ENCODE results near the gene PEMT. TPM values are rescaled to one million over a fixed set of nuclear protein-coding genes. Genes with fewer than 3 reads are reported as not detected.

The PEMT gene
- total RNA-seq, 2 experiments from 2014 or later, result 13.1 to 13.9 TPM

DNA sequence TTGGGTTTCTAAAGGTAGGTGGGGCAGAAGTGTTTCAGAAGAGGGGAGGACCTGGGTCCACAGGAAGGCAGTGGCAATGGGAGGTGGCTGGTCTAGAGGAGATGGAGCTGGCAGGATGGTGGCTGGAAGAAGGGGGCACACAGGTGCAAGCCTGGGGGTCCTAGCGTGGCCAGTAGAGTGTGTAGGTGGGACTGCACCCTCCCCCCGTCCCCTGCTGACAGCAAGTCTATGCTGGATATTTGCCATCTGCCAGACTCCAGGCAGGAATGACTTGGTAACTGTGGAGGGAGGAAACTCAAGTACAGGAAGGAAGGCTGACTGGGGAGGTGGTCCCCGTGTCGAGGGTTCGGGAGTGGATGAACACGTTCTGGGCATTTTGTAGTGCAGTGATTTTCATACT is 106.1 kb downstream of the PEMT start:
- H3K4me1 Mint-ChIP-seq, result peaks cover 48% of the 10 kb centered on the region
- DNase-seq (peak; percentile 21), ATAC-seq (ENCODE audit: low read depth) (no peak)
- POLR2A ChIA-PET, result no interaction called here
- H3K9me3 Mint-ChIP-seq, result no peaks in the 10 kb centered on the region
- H3K27ac Mint-ChIP-seq, result peak overlapping the region; percentile 47
- peaks cover 44% of the 10 kb centered on the region for H3K36me3 Mint-ChIP-seq
- H3K27me3 Mint-ChIP-seq, result no peaks in the 10 kb centered on the region
- no peak overlapping the region for H3K4me3 Mint-ChIP-seq

DNA sequence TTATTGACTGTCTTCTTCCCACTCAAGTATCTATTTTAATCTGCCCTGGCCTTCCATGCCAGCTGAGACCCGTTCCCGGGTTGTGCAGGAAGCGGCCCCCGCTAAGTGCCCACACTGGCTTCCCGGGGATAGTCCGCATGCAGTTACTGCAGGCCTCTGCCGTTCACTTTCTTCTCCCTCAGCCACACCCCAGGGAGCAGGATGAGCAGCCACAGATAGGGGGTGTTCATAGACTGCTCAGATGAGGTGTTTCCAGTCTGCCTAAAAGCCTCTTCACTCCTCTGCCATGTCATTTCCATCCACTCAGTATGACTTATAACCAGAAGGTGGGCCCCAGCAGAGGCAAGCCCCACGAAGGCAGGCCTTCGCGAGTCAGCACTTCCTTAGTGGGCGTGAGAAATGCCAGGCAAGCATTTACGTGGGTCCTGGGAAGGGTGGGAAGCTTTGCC is 107.0 kb downstream of the PEMT start:
- Mint-ChIP-seq H3K4me3 (no peak overlapping the region), H3K27ac (peak overlapping the region; percentile 42), H3K27me3 (no peaks in the 10 kb centered on the region), H3K4me1 (peaks cover 49% of the 10 kb centered on the region), H3K36me3 (peaks cover 40% of the 10 kb centered on the region), H3K9me3 (no peaks in the 10 kb centered on the region)
- ATAC-seq (ENCODE audit: low read depth), result peak; percentile 83
- POLR2A ChIA-PET, result no interaction called here
- no peak for DNase-seq

DNA sequence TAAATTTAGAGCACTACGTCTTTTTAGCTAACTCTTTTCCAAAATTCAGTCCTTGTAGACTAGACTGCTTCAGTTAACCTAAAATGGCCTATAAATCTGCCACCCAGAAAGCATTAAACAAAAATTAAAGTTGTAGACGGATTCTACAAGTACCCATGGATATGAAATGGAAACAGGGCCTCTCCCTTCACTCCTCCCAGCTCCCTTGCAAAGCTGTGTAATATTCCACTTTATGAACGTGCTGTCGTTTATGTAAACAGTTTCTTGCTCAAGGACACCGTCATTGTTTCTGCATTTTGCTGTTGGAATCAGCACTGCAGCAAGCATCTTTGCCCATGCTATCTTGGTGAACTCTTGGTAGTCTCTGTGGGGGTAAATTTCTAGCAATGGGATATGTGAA is 109.6 kb downstream of the PEMT start:
- ATAC-seq (ENCODE audit: low read depth), result no peak
- H3K4me3 Mint-ChIP-seq, result no peak overlapping the region
- POLR2A ChIA-PET, result interaction anchor here (1.7 kb wide), 1 partner anchor 9 kb away, joined by 4 read pairs; no protein-coding TSS in a partner anchor
- H3K36me3 Mint-ChIP-seq, result peaks cover 19% of the 10 kb centered on the region
- H3K9me3 Mint-ChIP-seq, result no peaks in the 10 kb centered on the region
- H3K27me3 Mint-ChIP-seq, result no peaks in the 10 kb centered on the region
- peaks cover 43% of the 10 kb centered on the region for H3K4me1 Mint-ChIP-seq
- H3K27ac Mint-ChIP-seq, result no peak overlapping the region
- DNase-seq, result no peak

DNA sequence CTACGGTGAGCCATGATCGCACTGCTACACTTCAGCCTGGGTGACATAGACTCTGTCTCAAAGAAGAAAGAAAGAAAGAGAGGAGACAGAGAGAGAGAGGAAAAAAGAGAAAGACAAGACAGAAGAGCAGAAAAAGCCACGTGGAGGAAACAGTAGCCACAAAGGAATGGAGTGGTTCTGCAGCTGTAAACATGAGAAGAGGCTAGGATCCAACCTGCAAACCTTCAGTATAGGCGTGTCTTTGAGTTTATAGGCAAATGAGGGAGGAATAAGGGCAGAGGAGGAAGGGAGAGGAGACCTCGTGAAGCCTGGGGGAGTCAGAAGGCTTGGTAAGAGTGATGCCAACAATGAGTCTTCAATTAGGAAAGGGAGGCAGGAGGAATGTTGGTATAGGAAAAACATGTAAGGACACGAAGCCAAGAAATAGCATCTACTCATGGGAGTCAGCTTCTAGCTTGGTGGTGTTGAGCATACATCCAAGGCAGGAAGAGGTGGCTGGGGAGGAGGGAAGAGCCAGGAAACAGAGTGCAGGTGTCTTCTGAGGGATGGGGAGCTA is 110.8 kb downstream of the PEMT start:
- Mint-ChIP-seq H3K4me1 (peaks cover 48% of the 10 kb centered on the region), H3K36me3 (peaks cover 18% of the 10 kb centered on the region), H3K4me3 (peak overlapping the region; percentile 21), H3K9me3 (no peaks in the 10 kb centered on the region), H3K27ac (peak overlapping the region; percentile 1), H3K27me3 (no peaks in the 10 kb centered on the region)
- POLR2A ChIA-PET, result interaction anchor here (0.9 to 1.7 kb wide), 2 partner anchors 10 to 89 kb away, joined by 3 to 4 read pairs; no protein-coding TSS in a partner anchor
- DNase-seq, result no peak
- no peak for ATAC-seq (ENCODE audit: low read depth)

DNA sequence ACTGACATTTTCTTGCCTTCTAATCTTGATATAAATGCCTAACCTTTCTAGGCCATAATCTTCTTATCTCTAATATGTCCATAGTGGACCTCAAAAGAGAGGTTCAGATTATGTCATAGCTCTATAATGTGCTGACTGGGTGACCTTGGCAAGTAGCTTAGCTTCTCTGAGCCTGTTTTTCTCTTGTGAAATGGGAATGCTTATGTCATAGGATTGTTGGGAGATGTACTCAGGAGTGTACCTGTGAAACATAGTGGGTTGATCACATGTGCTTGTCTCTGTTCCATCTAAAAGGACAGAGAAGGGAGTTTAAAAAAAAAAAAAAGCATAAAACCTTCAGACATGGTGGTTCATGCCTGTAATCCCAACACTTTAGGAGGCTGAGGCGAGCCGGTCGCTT is 112.3 kb downstream of the PEMT start:
- no peak overlapping the region for H3K27ac Mint-ChIP-seq
- POLR2A ChIA-PET, result no interaction called here

DNA sequence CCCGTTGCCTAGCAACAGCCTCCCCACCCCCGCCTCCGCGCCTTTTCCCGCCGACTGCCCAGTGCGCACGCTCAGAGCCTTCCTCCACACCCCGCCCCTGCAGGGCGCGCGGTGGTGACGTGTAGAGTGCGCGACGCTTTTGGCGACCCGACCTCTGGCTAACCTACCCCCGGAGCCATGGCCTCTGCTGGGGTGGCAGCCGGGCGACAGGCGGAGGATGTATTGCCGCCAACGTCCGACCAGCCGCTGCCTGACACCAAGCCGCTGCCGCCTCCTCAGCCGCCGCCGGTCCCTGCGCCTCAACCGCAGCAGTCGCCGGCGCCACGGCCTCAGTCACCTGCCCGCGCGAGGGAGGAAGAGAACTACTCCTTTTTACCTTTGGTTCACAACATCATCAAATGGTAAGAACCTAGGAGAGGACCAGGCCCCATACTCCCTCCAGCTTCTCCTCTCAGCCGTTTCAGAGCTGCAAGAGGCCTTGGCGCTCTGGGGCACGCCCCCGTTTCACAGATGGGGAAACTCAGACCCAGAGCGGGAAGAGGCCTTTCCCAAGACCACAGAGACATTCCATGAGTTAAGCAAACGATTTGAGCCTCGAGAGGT is 114.5 kb downstream of the PEMT start, which contains the start of gene MED9:
Gene MED9 (plus strand): TSS at position 136 of the 603 bp plus-strand sequence. CDS start 42 bp downstream, at position 178.
- peak; percentile 99 for ATAC-seq (ENCODE audit: low read depth)
- DNase-seq, result peak; percentile 96

More for the DNA sequence above, 112.3 kb downstream of the PEMT start:
- peaks cover 12% of the 10 kb centered on the region for H3K36me3 Mint-ChIP-seq
- no peak for ATAC-seq (ENCODE audit: low read depth)
- H3K4me1 Mint-ChIP-seq, result peaks cover 44% of the 10 kb centered on the region
- no peak for DNase-seq
- H3K27me3 Mint-ChIP-seq, result peaks cover 5% of the 10 kb centered on the region
- H3K9me3 Mint-ChIP-seq, result no peaks in the 10 kb centered on the region
- H3K4me3 Mint-ChIP-seq, result peak overlapping the region; percentile 12

DNA sequence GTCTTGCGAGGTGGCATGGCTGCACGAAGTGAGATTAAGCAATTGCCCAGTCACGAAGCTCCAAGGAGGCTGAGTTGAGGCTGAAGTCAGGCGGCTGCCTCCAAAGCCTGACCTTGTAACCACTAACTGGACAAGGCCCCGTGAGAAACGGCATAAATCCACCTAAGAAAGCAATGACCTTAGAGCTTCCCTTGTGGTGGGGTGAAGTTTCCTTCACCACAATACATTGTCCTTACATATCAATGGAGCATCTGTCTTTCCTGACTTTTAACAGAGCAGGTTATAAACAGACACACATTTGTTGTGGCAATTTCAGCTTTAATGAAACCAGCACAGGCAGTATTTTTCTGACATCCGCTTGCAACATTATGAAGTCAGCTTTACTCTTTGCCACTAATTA is 117.2 kb downstream of the PEMT start:
- POLR2A ChIA-PET, result no interaction called here
- Mint-ChIP-seq H3K4me3 (no peak overlapping the region), H3K27ac (no peak overlapping the region), H3K4me1 (peaks cover 21% of the 10 kb centered on the region), H3K9me3 (no peaks in the 10 kb centered on the region), H3K36me3 (no peaks in the 10 kb centered on the region), H3K27me3 (peaks cover 29% of the 10 kb centered on the region)
- ATAC-seq (ENCODE audit: low read depth) (no peak), DNase-seq (no peak)

More for the DNA sequence above, 114.5 kb downstream of the PEMT start, which contains the start of gene MED9:
- POLR2A ChIA-PET, result interaction anchor here (0.5 to 1.0 kb wide), 2 partner anchors 85 to 152 kb away, joined by 3 to 5 read pairs; no protein-coding TSS in a partner anchor
- peaks cover 36% of the 10 kb centered on the region for H3K4me1 Mint-ChIP-seq
- peak within 1 kb of the TSS; percentile 92 for H3K4me3 Mint-ChIP-seq
- peak within 1 kb of the TSS; percentile 88 for H3K27ac Mint-ChIP-seq
- H3K27me3 Mint-ChIP-seq, result peaks cover 22% of the 10 kb centered on the region
- peaks cover 7% of the 10 kb centered on the region for H3K36me3 Mint-ChIP-seq
- no peaks in the 10 kb centered on the region for H3K9me3 Mint-ChIP-seq

DNA sequence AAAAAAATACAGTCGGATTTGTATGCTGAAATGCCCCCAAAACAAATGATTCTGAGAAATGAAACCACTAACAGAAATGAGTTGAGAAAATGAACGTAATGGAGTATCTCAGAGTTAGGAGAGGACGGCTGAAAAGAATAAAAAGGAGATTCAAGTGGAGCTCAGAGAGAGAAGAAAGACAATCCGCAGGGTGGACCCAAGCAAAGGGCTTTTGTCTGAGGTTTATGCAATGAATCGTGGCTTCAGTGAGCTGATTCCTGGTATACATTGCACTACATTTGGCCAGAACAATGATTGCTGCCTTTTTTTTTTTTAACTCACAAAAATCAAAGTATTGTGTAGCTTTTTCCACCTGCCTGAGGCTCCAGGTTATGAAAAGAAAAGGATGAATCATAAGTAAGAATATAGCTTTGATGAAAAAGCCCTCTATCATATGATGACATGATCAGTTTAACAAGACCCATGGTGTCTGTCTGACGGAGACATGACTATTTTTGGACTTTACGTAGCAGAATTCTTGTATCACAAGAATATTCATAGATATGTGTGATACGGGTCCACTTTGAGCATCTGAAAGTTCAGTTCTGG is 119.1 kb downstream of the PEMT start:
- H3K36me3 Mint-ChIP-seq, result no peaks in the 10 kb centered on the region
- H3K27me3 Mint-ChIP-seq, result peaks cover 35% of the 10 kb centered on the region
- ATAC-seq (ENCODE audit: low read depth), result no peak
- POLR2A ChIA-PET, result interaction anchor here (0.6 kb wide), 1 partner anchor 1130 kb away, joined by 3 read pairs; no protein-coding TSS in a partner anchor
- no peaks in the 10 kb centered on the region for H3K9me3 Mint-ChIP-seq
- H3K4me3 Mint-ChIP-seq, result no peak overlapping the region
- DNase-seq, result no peak
- H3K27ac Mint-ChIP-seq, result no peak overlapping the region
- H3K4me1 Mint-ChIP-seq, result peaks cover 11% of the 10 kb centered on the region

DNA sequence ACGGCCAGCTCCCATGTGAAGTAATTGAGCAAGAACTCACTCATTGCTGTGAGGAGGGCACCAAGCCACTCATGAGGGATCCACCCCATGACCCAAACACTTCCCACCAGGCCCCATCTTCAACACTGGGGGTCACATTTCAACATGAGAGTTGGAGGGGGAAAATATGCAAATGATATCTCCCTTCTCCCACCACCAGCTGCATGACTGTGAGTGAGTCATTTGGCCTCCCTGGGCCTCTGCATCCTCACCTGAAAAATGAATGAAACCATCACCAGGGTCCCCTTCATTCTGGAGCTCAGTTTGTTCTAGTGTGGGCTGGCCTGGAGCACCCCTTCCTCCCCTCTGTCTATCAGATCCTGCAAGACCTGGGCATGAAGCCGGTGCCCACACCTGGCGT is 121.5 kb downstream of the PEMT start:
- POLR2A ChIA-PET, result no interaction called here
- Mint-ChIP-seq H3K4me3 (no peak overlapping the region), H3K27ac (no peak overlapping the region), H3K9me3 (no peaks in the 10 kb centered on the region), H3K4me1 (no peaks in the 10 kb centered on the region), H3K27me3 (peaks cover 38% of the 10 kb centered on the region), H3K36me3 (no peaks in the 10 kb centered on the region)
- DNase-seq (no peak), ATAC-seq (ENCODE audit: low read depth) (no peak)

DNA sequence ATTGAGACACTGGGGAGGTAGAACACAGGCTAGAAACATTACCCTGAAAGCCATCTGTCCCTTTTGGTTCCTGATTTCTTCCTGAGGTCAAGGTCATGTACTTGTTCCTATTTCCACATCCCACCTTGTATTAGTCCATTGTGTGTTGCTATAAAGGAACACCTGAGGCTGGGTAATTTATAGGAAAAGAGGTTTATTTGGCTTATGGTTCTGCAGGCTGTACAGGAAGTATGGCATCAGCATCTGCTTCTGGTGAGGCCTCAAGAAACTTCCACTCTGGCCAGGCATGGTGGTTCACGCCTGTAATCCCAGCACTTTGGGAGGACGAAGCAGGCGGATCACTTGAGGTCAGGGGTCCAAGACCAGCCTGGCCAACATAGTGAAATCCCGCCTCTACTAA is 122.2 kb downstream of the PEMT start:
- Mint-ChIP-seq H3K36me3 (no peaks in the 10 kb centered on the region), H3K27ac (no peak overlapping the region), H3K4me1 (no peaks in the 10 kb centered on the region), H3K9me3 (no peaks in the 10 kb centered on the region), H3K4me3 (no peak overlapping the region), H3K27me3 (peaks cover 41% of the 10 kb centered on the region)
- POLR2A ChIA-PET, result no interaction called here
- ATAC-seq (ENCODE audit: low read depth) (no peak), DNase-seq (no peak)

DNA sequence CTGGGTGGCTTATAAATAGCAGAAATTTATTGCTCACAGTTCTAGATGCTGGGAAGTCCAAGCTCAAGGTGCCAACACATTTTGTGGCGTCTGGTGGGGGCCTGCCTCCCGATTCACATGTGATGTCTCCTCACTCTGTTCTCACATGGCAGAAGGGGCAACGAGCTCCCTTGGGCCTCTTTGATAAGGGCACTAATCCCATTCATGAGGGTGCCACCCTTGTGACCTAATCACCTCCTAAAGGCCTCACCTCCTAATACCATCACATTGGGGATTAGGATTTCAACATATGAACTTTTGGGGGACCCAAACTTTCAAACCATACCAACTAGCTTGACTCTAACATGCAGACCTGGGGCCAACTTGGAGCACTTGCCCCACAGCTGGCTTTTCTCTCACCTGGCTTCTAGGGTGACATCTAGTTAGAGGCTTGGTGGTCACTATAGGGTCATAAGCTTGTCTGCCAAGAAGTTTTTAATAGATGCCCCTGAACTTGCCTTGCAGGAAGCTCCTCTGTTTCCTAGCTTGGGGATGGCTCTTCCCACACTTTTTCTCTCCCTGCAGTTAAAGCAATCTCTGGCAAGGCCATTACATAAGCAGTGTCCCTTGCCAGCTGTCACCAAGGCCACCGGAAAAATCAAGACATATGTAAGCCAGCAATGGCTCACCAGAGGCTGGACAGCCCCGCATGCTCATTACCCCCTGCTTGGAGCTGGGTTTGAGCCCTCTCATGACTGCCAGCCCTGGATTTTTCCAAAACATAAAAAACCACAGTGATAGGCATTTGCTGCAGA is 123.1 kb downstream of the PEMT start:
- no peak overlapping the region for H3K27ac Mint-ChIP-seq
- no peaks in the 10 kb centered on the region for H3K4me1 Mint-ChIP-seq
- no peak overlapping the region for H3K4me3 Mint-ChIP-seq
- no peak for ATAC-seq (ENCODE audit: low read depth)
- no peak for DNase-seq
- POLR2A ChIA-PET, result no interaction called here
- no peaks in the 10 kb centered on the region for H3K9me3 Mint-ChIP-seq
- H3K27me3 Mint-ChIP-seq, result peaks cover 35% of the 10 kb centered on the region
- no peaks in the 10 kb centered on the region for H3K36me3 Mint-ChIP-seq

DNA sequence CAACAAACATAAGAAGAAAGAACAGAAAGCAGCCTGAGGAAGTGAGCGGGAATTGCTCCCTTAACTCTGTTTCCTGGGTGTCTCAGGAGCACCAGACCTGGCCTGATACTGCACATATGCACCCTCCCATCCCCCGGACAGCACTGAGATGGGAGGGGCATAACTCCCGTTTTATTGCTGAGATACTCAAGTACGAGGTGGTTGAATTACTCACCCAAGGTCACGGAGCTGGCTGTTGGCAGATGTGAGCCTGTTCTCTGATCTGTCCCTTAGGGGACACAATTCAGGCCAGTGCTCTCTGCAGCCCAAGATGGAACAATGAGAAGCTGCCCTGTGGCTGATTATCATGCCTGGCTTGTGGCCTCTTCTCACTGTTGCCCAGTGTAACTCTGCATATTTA is 123.8 kb downstream of the PEMT start:
- Mint-ChIP-seq H3K9me3 (no peaks in the 10 kb centered on the region), H3K27me3 (peaks cover 30% of the 10 kb centered on the region), H3K36me3 (no peaks in the 10 kb centered on the region), H3K4me3 (no peak overlapping the region), H3K4me1 (no peaks in the 10 kb centered on the region), H3K27ac (no peak overlapping the region)
- ATAC-seq (ENCODE audit: low read depth) (no peak), DNase-seq (no peak)
- POLR2A ChIA-PET, result no interaction called here

DNA sequence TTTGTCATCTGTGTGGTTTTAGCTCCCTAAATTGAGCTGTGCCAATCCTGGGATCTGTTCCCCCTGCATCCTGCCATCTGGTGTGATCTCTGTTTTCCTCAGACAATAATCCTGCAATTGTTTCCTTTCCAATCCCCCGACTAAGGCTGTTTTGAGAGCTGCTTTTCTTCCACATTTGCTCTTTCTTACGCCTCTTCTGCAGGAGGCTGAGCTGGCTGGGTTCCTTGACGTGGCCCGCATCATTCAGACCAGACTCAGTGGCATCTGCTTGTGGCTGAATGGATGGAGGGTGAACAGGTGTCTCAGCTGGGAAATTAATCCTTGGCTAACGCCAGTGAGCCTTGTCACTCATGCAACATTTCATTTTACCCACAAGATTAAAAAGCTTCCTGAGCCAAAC is 124.5 kb downstream of the PEMT start:
- Mint-ChIP-seq H3K27me3 (peaks cover 24% of the 10 kb centered on the region), H3K27ac (no peak overlapping the region), H3K4me1 (no peaks in the 10 kb centered on the region), H3K36me3 (no peaks in the 10 kb centered on the region), H3K9me3 (no peaks in the 10 kb centered on the region), H3K4me3 (no peak overlapping the region)
- no peak for DNase-seq
- ATAC-seq (ENCODE audit: low read depth), result no peak
- POLR2A ChIA-PET, result no interaction called here
